DOHH2 (cell line): Measurements from ENCODE around the gene PTGDS.

Experiments used
- H3F3A ChIP-seq: fragments of 200-600 bp; sonication (generic), shearing (Covaris generic); 2 replicates; pipeline ENCODE4 v1.6.0; 2016; ENCODE audit warnings: antibody characterized with exemption, mild to moderate bottlenecking; ENCODE audit not compliant: control insufficient read depth, insufficient read depth
- H3K27ac ChIP-seq: fragments of 200-600 bp; sonication (generic); 2 replicates; pipeline ENCODE4 v1.5.1; 2014; ENCODE audit warnings: low read depth, mild to moderate bottlenecking, low read length, moderate library complexity
- H3K27me3 ChIP-seq: fragments of 200-600 bp; sonication (generic); 2 replicates; pipeline ENCODE4 v1.6.1; 2014; ENCODE audit warnings: mild to moderate bottlenecking, low read length, mixed read lengths; ENCODE audit not compliant: control insufficient read depth
- H3K36me3 ChIP-seq: fragments of 200-600 bp; sonication (generic); 2 replicates; pipeline ENCODE4 v1.6.1; 2014; ENCODE audit warnings: mild to moderate bottlenecking, low read length, moderate library complexity, mixed read lengths; ENCODE audit not compliant: control insufficient read depth
- H3K4me1 ChIP-seq: fragments of 200-600 bp; sonication (generic); 2 replicates; pipeline ENCODE4 v1.6.1; 2014; ENCODE audit warnings: mild to moderate bottlenecking, low read length, mixed read lengths; ENCODE audit not compliant: control insufficient read depth
- H3K4me2 ChIP-seq: fragments of 200-600 bp; sonication (generic); 2 replicates; pipeline ENCODE4 v1.6.0; 2014; ENCODE audit warnings: mild to moderate bottlenecking, low read length, moderate library complexity
- H3K4me3 ChIP-seq: fragments of 200-600 bp; sonication (generic); 2 replicates; pipeline ENCODE4 v1.5.1; 2014; ENCODE audit warnings: mild to moderate bottlenecking, low read length, mixed read lengths
- H3K79me2 ChIP-seq: fragments of 200-600 bp; sonication (generic); 2 replicates; pipeline ENCODE4 v1.6.1; 2014; ENCODE audit warnings: mild to moderate bottlenecking, low read length, mixed read lengths; ENCODE audit not compliant: control insufficient read depth
- H3K9me2 ChIP-seq: fragments of 200-600 bp; sonication (generic); replicated peaks from 2 replicates; pipeline ENCODE4 v1.6.1; 2014; ENCODE audit warnings: mild to moderate bottlenecking, low read length, mixed read lengths; ENCODE audit not compliant: control insufficient read depth
- H3K9me3 ChIP-seq: fragments of 200-600 bp; sonication (generic); 2 replicates; pipeline ENCODE4 v1.6.1; 2014; ENCODE audit warnings: antibody characterized with exemption, low read length, mixed read lengths; ENCODE audit not compliant: control insufficient read depth, insufficient read depth
- H4K20me1 ChIP-seq: fragments of 200-600 bp; sonication (generic); 2 replicates; pipeline ENCODE4 v1.6.0; 2014; ENCODE audit warnings: low read depth, mild to moderate bottlenecking, antibody characterized with exemption, low read length, moderate library complexity; ENCODE audit not compliant: control insufficient read depth, insufficient read depth
- EZH2phosphoT487 ChIP-seq: fragments of 200-600 bp; sonication (generic); IDR thresholded peaks from 2 replicates; pipeline ENCODE4 v1.6.1; 2017; ENCODE audit warnings: borderline replicate concordance, mild to moderate bottlenecking, antibody characterized with exemption, low read length, moderate library complexity, mixed read lengths
- TF ChIP-seq, protein P1 (sequence below): fragments of 200-600 bp; sonication (generic); IDR thresholded peaks from one replicate; pipeline ENCODE4 v1.5.1; 2014; ENCODE audit warnings: antibody characterized with exemption, mild to moderate bottlenecking, low read depth, low read length; ENCODE audit not compliant: poor library complexity, severe bottlenecking

Gene PTGDS

DNA sequence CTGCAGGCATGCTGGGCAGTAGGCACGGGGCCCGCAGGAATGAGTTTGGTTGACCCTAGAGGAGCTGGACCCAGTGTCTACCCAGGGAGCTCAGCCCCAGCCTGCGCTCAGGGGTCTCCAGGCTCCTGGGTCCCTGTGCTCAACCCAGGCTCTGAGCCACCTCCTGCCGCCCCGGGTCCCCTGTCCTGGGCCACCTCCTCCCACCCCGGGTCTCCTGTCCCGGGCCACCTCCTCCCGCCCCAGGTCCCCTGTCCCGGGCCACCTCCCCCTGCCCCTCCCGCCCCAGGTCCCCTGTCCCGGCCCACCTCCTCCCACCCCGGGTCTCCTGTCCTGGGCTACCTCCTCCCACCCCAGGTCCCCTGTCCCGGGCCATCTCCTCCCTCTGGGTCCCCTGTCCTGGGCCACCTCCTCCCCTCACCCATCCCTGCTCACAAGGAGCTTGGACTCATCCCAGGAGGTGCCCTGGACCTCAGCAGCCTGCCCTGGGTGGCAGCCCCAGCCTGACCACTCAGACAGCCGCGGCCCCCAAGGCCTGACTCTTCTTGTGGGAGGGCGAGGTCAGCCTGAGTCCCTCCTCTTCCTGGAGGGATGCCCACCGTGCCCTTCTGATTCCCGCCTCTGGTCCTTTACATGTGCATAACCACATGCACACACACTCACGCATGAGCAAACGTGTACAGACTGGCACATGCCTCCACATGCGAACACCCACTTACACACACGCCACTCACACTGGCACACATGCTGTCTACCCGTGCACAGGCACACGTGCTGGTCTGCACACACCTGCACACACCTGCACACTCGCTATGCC lies 22.8 kb upstream of the PTGDS start:
- no peaks in the 10 kb centered on the region for H3F3A ChIP-seq
- TF ChIP-seq EZH2phosphoT487: no peak
- no peak overlapping the region for H3K4me2 ChIP-seq
- no peaks in the 10 kb centered on the region for H3K9me3 ChIP-seq
- H4K20me1 ChIP-seq: no peaks in the 10 kb centered on the region
- no peaks in the 10 kb centered on the region for H3K27me3 ChIP-seq
- H3K9me2 ChIP-seq: no peaks in the 10 kb centered on the region
- H3K4me3 ChIP-seq: no peak overlapping the region
- H3K79me2 ChIP-seq: no peaks in the 10 kb centered on the region
- peaks cover 9% of the 10 kb centered on the region for H3K4me1 ChIP-seq
- H3K27ac ChIP-seq: no peak overlapping the region
- H3K36me3 ChIP-seq: no peaks in the 10 kb centered on the region

- Histone ChIP-seq H3K9me2 (no peaks in the 10 kb centered on the region), H4K20me1 (no peaks in the 10 kb centered on the region), H3K36me3 (no peaks in the 10 kb centered on the region), H3K27me3 (no peaks in the 10 kb centered on the region), H3K79me2 (no peaks in the 10 kb centered on the region), H3K27ac (no peak overlapping the region), H3K4me1 (peaks cover 6% of the 10 kb centered on the region), H3F3A (no peaks in the 10 kb centered on the region), H3K9me3 (no peaks in the 10 kb centered on the region), H3K4me2 (no peak overlapping the region), H3K4me3 (no peak overlapping the region)
- TF ChIP-seq, protein P1, sequence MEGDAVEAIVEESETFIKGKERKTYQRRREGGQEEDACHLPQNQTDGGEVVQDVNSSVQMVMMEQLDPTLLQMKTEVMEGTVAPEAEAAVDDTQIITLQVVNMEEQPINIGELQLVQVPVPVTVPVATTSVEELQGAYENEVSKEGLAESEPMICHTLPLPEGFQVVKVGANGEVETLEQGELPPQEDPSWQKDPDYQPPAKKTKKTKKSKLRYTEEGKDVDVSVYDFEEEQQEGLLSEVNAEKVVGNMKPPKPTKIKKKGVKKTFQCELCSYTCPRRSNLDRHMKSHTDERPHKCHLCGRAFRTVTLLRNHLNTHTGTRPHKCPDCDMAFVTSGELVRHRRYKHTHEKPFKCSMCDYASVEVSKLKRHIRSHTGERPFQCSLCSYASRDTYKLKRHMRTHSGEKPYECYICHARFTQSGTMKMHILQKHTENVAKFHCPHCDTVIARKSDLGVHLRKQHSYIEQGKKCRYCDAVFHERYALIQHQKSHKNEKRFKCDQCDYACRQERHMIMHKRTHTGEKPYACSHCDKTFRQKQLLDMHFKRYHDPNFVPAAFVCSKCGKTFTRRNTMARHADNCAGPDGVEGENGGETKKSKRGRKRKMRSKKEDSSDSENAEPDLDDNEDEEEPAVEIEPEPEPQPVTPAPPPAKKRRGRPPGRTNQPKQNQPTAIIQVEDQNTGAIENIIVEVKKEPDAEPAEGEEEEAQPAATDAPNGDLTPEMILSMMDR: no peak
- no peak for TF ChIP-seq EZH2phosphoT487
These were observed 21.9 kb upstream of the PTGDS start for GRCh38 chr9:136955202-136955942.

DNA sequence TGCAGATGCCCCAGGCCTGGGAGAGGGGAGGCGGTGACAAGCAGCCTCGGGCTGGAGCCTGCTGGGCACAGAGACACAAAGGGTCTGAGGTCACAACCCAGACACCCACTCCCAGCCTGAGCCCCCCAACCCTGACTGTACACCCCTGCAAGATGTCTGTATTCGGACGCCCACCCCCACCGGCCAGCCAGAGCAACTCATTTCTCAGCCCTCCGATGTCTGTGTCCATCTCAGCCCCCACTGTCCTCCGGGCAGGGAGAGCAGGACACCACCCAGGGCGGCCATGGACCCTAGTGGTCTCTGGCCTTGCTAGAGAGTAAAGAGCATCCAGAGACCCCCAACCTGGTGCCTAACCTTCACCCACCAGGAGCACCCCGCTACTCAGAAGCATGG lies 21.4 kb upstream of the PTGDS start:
- Histone ChIP-seq H3F3A (no peaks in the 10 kb centered on the region), H3K79me2 (no peaks in the 10 kb centered on the region), H3K9me3 (no peaks in the 10 kb centered on the region), H3K4me1 (no peaks in the 10 kb centered on the region; the same call in 1 of the 2 replicates), H3K27me3 (no peaks in the 10 kb centered on the region), H4K20me1 (no peaks in the 10 kb centered on the region), H3K9me2 (no peaks in the 10 kb centered on the region), H3K4me3 (no peak overlapping the region), H3K27ac (no peak overlapping the region), H3K4me2 (no peak overlapping the region), H3K36me3 (no peaks in the 10 kb centered on the region)
- TF ChIP-seq EZH2phosphoT487: no peak
- TF ChIP-seq, protein P1: no peak

- H3F3A ChIP-seq: no peaks in the 10 kb centered on the region
- H3K4me2 ChIP-seq: no peak overlapping the region
- no peaks in the 10 kb centered on the region for H3K79me2 ChIP-seq
- H3K36me3 ChIP-seq: no peaks in the 10 kb centered on the region
- H3K27ac ChIP-seq: no peak overlapping the region
- no peak overlapping the region for H3K4me3 ChIP-seq
- no peaks in the 10 kb centered on the region for H3K9me3 ChIP-seq
- H3K9me2 ChIP-seq: no peaks in the 10 kb centered on the region
- no peaks in the 10 kb centered on the region for H3K27me3 ChIP-seq
- TF ChIP-seq EZH2phosphoT487: no peak
- TF ChIP-seq, protein P1: no peak
- no peaks in the 10 kb centered on the region for H3K4me1 ChIP-seq
- H4K20me1 ChIP-seq: no peaks in the 10 kb centered on the region
These were observed 20.7 kb upstream of the PTGDS start for GRCh38 chr9:136956604-136957003.
